IMR-90 (cell line): ENCODE measurements around the gene OR2T4. TPM values are rescaled to one million over a fixed set of nuclear protein-coding genes. Genes with fewer than 3 reads are reported as not detected.

ENCODE experiments used
- ATAC-seq: fragments of 200-7000 bp; cut with Tn5 transposase; 2 replicates; pipeline ENCODE4 v1.9.1; 2020; ENCODE audit warnings: low read depth, mild to moderate bottlenecking, moderate library complexity
- BruUV-seq: library from RNA; stranded (reverse); fragments of 400-500 nt; replicated peaks from 2 replicates; lab custom pipeline; 2021; lab: Mats Ljungman, UMichigan
- CTCF ChIA-PET: fragments of 300-600 bp; formaldehyde crosslinking; extraction: SDS; loops from one replicate; lab custom pipeline; 2021; ENCODE audit warnings: antibody characterized with exemption; lab: Yijun Ruan, JAX
- POLR2A ChIA-PET: fragments of 300-600 bp; sonication (Branson Sonifier 250); formaldehyde crosslinking; loops from one replicate; lab custom pipeline; 2022; ENCODE audit warnings: antibody characterized with exemption; ENCODE audit not compliant: unreplicated experiment; lab: Charles Lee
- DNase-seq: peaks from one replicate; pipeline ENCODE4 v3.0.0; 2013
- H2AFZ ChIP-seq: replicated peaks from 2 replicates; pipeline ENCODE3; 2013; ENCODE audit warnings: low read length, mild to moderate bottlenecking; ENCODE audit not compliant: poor library complexity
- H2AK5ac ChIP-seq: 2 replicates; pipeline ENCODE4 v1.6.1; 2013; ENCODE audit warnings: low read depth, low read length, inconsistent platforms
- H2AK9ac ChIP-seq: replicated peaks from 2 replicates; pipeline ENCODE3; 2013; ENCODE audit warnings: mild to moderate bottlenecking, low read depth, low read length, moderate library complexity; ENCODE audit not compliant: poor library complexity
- H2BK120ac ChIP-seq: 2 replicates; pipeline ENCODE4 v1.6.1; 2013; ENCODE audit warnings: low read depth, low read length, inconsistent platforms
- H2BK15ac ChIP-seq: 3 replicates; pipeline ENCODE4 v1.6.1; 2013; ENCODE audit warnings: low read depth, low read length, inconsistent platforms
- H2BK20ac ChIP-seq: 2 replicates; pipeline ENCODE4 v1.6.1; 2013; ENCODE audit warnings: low read depth, mild to moderate bottlenecking, inconsistent platforms, low read length, moderate library complexity
- H2BK5ac ChIP-seq: 2 replicates; pipeline ENCODE4 v1.6.1; 2013; ENCODE audit warnings: mild to moderate bottlenecking, low read depth, low read length, inconsistent platforms; ENCODE audit not compliant: poor library complexity, severe bottlenecking
- H3K14ac ChIP-seq: replicated peaks from 2 replicates; pipeline ENCODE4 v1.6.1; 2013; ENCODE audit warnings: low read depth, low read length, inconsistent platforms
- H3K18ac ChIP-seq: 2 replicates; pipeline ENCODE4 v1.6.1; 2013; ENCODE audit warnings: low read depth, low read length, control low read depth
- H3K23ac ChIP-seq: 2 replicates; pipeline ENCODE4 v1.6.1; 2013; ENCODE audit warnings: low read depth, low read length, inconsistent platforms
- H3K27ac ChIP-seq: 2 replicates; pipeline ENCODE4 v1.5.1; 2013; ENCODE audit warnings: mild to moderate bottlenecking, control low read depth, low read length; ENCODE audit not compliant: insufficient read depth
- H3K27me3 ChIP-seq: 2 replicates; pipeline ENCODE4 v1.6.1; 2013; ENCODE audit warnings: low read length; ENCODE audit not compliant: control insufficient read depth, insufficient read depth
- H3K36me3 ChIP-seq: 2 replicates; pipeline ENCODE4 v1.6.1; 2013; ENCODE audit warnings: low read length, mixed read lengths; ENCODE audit not compliant: control insufficient read depth, insufficient read depth
- H3K4ac ChIP-seq: 2 replicates; pipeline ENCODE4 v1.6.1; 2013; ENCODE audit warnings: low read depth, low read length, inconsistent platforms
- H3K4me1 ChIP-seq: 2 replicates; pipeline ENCODE4 v1.6.1; 2013; ENCODE audit warnings: low read length, mixed read lengths; ENCODE audit not compliant: control insufficient read depth, insufficient read depth
- H3K4me2 ChIP-seq: 2 replicates; pipeline ENCODE4 v1.6.1; 2013; ENCODE audit warnings: low read depth, mild to moderate bottlenecking, control low read depth, low read length, moderate library complexity
- H3K4me3 ChIP-seq: 2 replicates; pipeline ENCODE4 v1.5.1; 2013; ENCODE audit warnings: low read depth, mild to moderate bottlenecking, control low read depth, low read length, moderate library complexity; ENCODE audit not compliant: insufficient read depth
- H3K56ac ChIP-seq: 2 replicates; pipeline ENCODE4 v1.6.1; 2013; ENCODE audit warnings: low read length, inconsistent platforms; ENCODE audit not compliant: insufficient read depth; ENCODE audit errors: extremely low read depth
- H3K79me1 ChIP-seq, 2 experiments: 2 replicates each; pipeline ENCODE4 v1.6.1; 2013; ENCODE audit warnings: low read length in 2 of 2, inconsistent platforms in 1 of 2, low read depth in 1 of 2
- H3K9ac ChIP-seq: 2 replicates; pipeline ENCODE4 v1.6.1; 2013; ENCODE audit warnings: low read depth, low read length, control low read depth
- H3K9me1 ChIP-seq: 2 replicates; pipeline ENCODE4 v1.6.1; 2013; ENCODE audit warnings: low read length, inconsistent platforms; ENCODE audit not compliant: insufficient read depth
- H3K9me3 ChIP-seq: 2 replicates; pipeline ENCODE4 v1.6.1; 2013; ENCODE audit warnings: low read length; ENCODE audit not compliant: control insufficient read depth, insufficient read depth
- H4K20me1 ChIP-seq: 2 replicates; pipeline ENCODE4 v1.6.1; 2013; ENCODE audit warnings: low read length, inconsistent platforms; ENCODE audit not compliant: insufficient read depth
- H4K5ac ChIP-seq: 2 replicates; pipeline ENCODE4 v1.6.1; 2013; ENCODE audit warnings: mild to moderate bottlenecking, low read depth, low read length, control low read depth
- H4K8ac ChIP-seq, 2 experiments: 2 replicates each; pipeline ENCODE4 v1.6.1; 2013; ENCODE audit warnings: low read depth in 2 of 2, low read length in 2 of 2, control low read depth in 1 of 2, inconsistent platforms in 1 of 2
- H4K91ac ChIP-seq: 2 replicates; pipeline ENCODE4 v1.6.1; 2013; ENCODE audit warnings: low read depth, low read length, inconsistent platforms; ENCODE audit not compliant: insufficient read depth
- CEBPB ChIP-seq: IDR thresholded peaks from 2 replicates; pipeline ENCODE4 v1.6.1; 2012; ENCODE audit warnings: low read depth, low read length, improper control_type of control experiment
- CTCF ChIP-seq: conservative IDR thresholded peaks from 2 replicates; pipeline ENCODE4 v1.5.1; 2012; ENCODE audit warnings: mild to moderate bottlenecking, low read depth, low read length, improper control_type of control experiment
- ELK1 ChIP-seq: fragments of 150-350 bp; IDR thresholded peaks from 2 replicates; pipeline ENCODE4 v1.6.1; 2016; ENCODE audit warnings: low read depth, mild to moderate bottlenecking, low read length, moderate library complexity, borderline replicate concordance
- FOS ChIP-seq: fragments of 150-350 bp; IDR thresholded peaks from 2 replicates; pipeline ENCODE4 v1.6.1; 2016; ENCODE audit warnings: low read depth, low read length
- MAFK ChIP-seq: IDR thresholded peaks from 2 replicates; pipeline ENCODE4 v1.6.1; 2012; ENCODE audit warnings: low read depth, low read length, improper control_type of control experiment
- MAZ ChIP-seq: IDR thresholded peaks from 2 replicates; pipeline ENCODE4 v1.6.1; 2012; ENCODE audit warnings: low read depth, mild to moderate bottlenecking, low read length, improper control_type of control experiment, moderate library complexity, borderline replicate concordance
- MXI1 ChIP-seq: IDR thresholded peaks from 2 replicates; pipeline ENCODE4 v1.6.1; 2012; ENCODE audit warnings: low read depth, mild to moderate bottlenecking, low read length, moderate library complexity, borderline replicate concordance
- NFE2L2 ChIP-seq: fragments of 150-350 bp; IDR thresholded peaks from 2 replicates; pipeline ENCODE4 v1.6.1; 2016; ENCODE audit warnings: low read depth, mild to moderate bottlenecking, low read length
- POLR2A ChIP-seq: IDR thresholded peaks from 2 replicates; pipeline ENCODE4 v1.6.1; 2012; ENCODE audit warnings: mild to moderate bottlenecking, low read depth, low read length
- RAD21 ChIP-seq: IDR thresholded peaks from 2 replicates; pipeline ENCODE4 v1.6.1; 2012; ENCODE audit warnings: low read length, improper control_type of control experiment
- RCOR1 ChIP-seq: IDR thresholded peaks from 2 replicates; pipeline ENCODE4 v1.6.1; 2012; ENCODE audit warnings: mild to moderate bottlenecking, low read length, improper control_type of control experiment; ENCODE audit not compliant: insufficient replicate concordance
- RFX5 ChIP-seq: IDR thresholded peaks from 2 replicates; pipeline ENCODE4 v1.8.0; 2012; ENCODE audit warnings: low read depth, mild to moderate bottlenecking, low read length, moderate library complexity
- SMC3 ChIP-seq: fragments of 150-350 bp; IDR thresholded peaks from 2 replicates; pipeline ENCODE4 v1.6.1; 2016; ENCODE audit warnings: low read depth, mild to moderate bottlenecking, antibody characterized with exemption, low read length, moderate library complexity
- USF2 ChIP-seq: fragments of 150-350 bp; IDR thresholded peaks from 2 replicates; pipeline ENCODE4 v1.6.1; 2017; ENCODE audit warnings: mild to moderate bottlenecking, antibody characterized with exemption, low read length, low read depth
- WGBS, 2 experiments: methylation state at CpG; one replicate each; pipeline versions ENCODE4 v1.1.5 to v1.1.7; 2013; ENCODE audit warnings: missing lambda C conversion rate in 2 of 2; ENCODE audit not compliant: insufficient read length in 1 of 2; ENCODE audit errors: extremely low coverage in 2 of 2; 5-methylcytosine and 5-hydroxymethylcytosine counted together
- dilution Hi-C: fragments of 300-500 bp; cut with HindIII; formaldehyde crosslinking; loops from one replicate; pipeline ENCODE4 v1.14.3; 2018; ENCODE audit warnings: low sequenced_read_pairs; ENCODE audit not compliant: unreplicated experiment
- in situ Hi-C: fragments of 300-500 bp; cut with MboI; formaldehyde crosslinking; loops from 3 replicates; pipeline ENCODE4 v1.14.3; 2019; ENCODE audit warnings: low sequenced_read_pairs, inconsistent platforms, mixed read lengths
- intact Hi-C: fragments of 100-400 bp; cut with micrococcal nuclease; formaldehyde crosslinking; loops from 2 replicates; pipeline ENCODE4 v1.10.0; 2022
- polyA plus RNA-seq, 3 experiments: library from polyadenylated mRNA; depleted of rRNA; stranded (reverse); fragments of >200 nt; gene quantifications; 2 replicates each; pipeline ENCODE4 v1.2.3, GENCODE V29; 2012; ENCODE audit warnings: low replicate concordance in 1 of 3
- total RNA-seq: library from RNA; depleted of rRNA; stranded (reverse); fragments of >200 nt; gene quantifications from 2 replicates; pipeline ENCODE4 v1.2.3, GENCODE V29; 2012

The OR2T4 gene
- total and polyA plus RNA-seq, 2 of the 4 experiments (the other 2 are of a cell fraction), result not detected

GRCh38 chr1:248316796-248317195 is 44.7 kb upstream of the OR2T4 start:
- dilution Hi-C loops, result no loop called here
- Histone ChIP-seq H4K5ac (no peak overlapping the region), H3K56ac (no peak overlapping the region), H3K14ac (no peak overlapping the region), H2BK20ac (no peak overlapping the region), H3K18ac (no peak overlapping the region), H3K4me1 (no peaks in the 10 kb centered on the region), H2BK15ac (no peak overlapping the region), H3K27ac (no peak overlapping the region), H2AFZ (no peak overlapping the region), H3K9me1 (no peaks in the 10 kb centered on the region), H4K8ac (no peak overlapping the region), H2BK120ac (no peak overlapping the region), H3K79me1 (no peaks in the 10 kb centered on the region), H3K4me2 (no peak overlapping the region), H3K23ac (no peak overlapping the region), H3K36me3 (no peaks in the 10 kb centered on the region), H3K9me3 (peaks cover 18% of the 10 kb centered on the region), H4K20me1 (no peaks in the 10 kb centered on the region), H2BK5ac (no peak overlapping the region), H2AK9ac (no peak overlapping the region), H3K4me3 (no peak overlapping the region), H3K4ac (no peak overlapping the region), H3K27me3 (no peaks in the 10 kb centered on the region), H4K91ac (no peak overlapping the region), H3K9ac (no peak overlapping the region), H2AK5ac (no peak overlapping the region)
- POLR2A ChIA-PET, result no interaction called here
- CTCF ChIA-PET, result no interaction called here
- in situ Hi-C loops, result no loop called here
- ATAC-seq (no peak), DNase-seq (no peak)
- WGBS, 2 experiments, result no CpG with 5 or more reads among the region's 11 CpGs
- TF ChIP-seq FOS (no peak), ELK1 (no peak), POLR2A (no peak), CTCF (no peak), RCOR1 (no peak), CEBPB (no peak), MAZ (no peak), RAD21 (no peak), RFX5 (no peak), NFE2L2 (no peak), MAFK (no peak), USF2 (no peak), MXI1 (no peak), SMC3 (no peak)
- intact Hi-C loops, result no loop called here
- no TSS peak for BruUV-seq
